Measurements from ENCODE around the gene MTR. TPM values are rescaled to one million over a fixed set of nuclear protein-coding genes. Genes with fewer than 3 reads are reported as not detected.

MTR gene
- total RNA-seq, 1 donor from 2014 or later: 35.8 TPM

DNA sequence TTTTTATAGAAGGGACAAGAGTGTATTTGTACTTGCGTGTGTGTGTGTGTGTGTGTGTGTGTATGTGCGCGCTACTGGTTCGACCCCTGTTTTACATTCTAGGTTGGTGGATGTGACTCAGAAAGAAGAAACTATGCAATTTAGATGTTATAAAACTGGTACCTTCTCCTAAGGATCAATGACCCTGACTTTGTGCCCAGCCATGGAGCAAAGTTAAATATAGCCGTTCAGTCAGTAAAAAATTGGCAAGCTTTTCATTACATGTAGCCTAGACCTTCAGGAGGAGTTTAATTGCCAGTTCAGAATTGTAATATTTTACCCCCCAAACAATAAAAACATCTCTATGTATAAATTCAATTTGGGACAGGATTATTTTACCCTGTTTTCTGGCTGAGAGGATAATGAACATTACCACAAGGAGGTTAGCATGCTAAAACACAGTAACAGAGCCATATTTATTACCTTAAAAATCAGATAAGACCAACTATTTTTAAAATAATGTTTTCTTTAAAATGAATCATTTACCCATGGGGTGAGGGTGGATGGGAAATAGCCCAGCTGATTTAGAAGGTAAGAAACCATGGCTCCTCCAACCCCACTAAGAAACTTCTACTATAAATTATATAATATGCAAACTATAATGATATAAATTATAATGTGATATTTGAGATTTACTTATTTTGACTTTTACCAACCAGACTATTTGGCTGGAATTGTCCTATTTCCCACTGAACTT is 33.5 kb upstream of the MTR start:
- H3K27me3 Mint-ChIP-seq (ENCODE audit: low read depth, unreplicated experiment): no peaks in the 10 kb centered on the region
- Histone ChIP-seq H3K9ac (ENCODE audit: low read length) (no peak overlapping the region), H3K4me1 (ENCODE audit: insufficient read depth, low read length) (no peaks in the 10 kb centered on the region), H3K79me2 (ENCODE audit: insufficient read depth, low read length) (no peaks in the 10 kb centered on the region), H3K36me3 (ENCODE audit: insufficient read depth, low read length) (no peaks in the 10 kb centered on the region), H3K27ac (ENCODE audit: low read depth, low read length) (no peak overlapping the region), H3K27me3 (ENCODE audit: insufficient read depth, low read length) (no peaks in the 10 kb centered on the region), H4K20me1 (ENCODE audit: insufficient read depth, low read length) (no peaks in the 10 kb centered on the region), H2AFZ (ENCODE audit: low read depth, low read length) (no peak overlapping the region), H3K4me2 (ENCODE audit: low read length) (no peak overlapping the region), H3K4me3 (ENCODE audit: insufficient read depth, low read depth, low read length) (no peak overlapping the region), H3K9me3 (ENCODE audit: insufficient read depth, low read depth, low read length) (no peaks in the 10 kb centered on the region)
- no peaks in the 10 kb centered on the region for H3K4me1 Mint-ChIP-seq (ENCODE audit: low read depth, unreplicated experiment)
- no peak overlapping the region for H3K4me3 Mint-ChIP-seq (ENCODE audit: unreplicated experiment)
- no peaks in the 10 kb centered on the region for H3K36me3 Mint-ChIP-seq (ENCODE audit: low read depth, unreplicated experiment)
- TF ChIP-seq, protein P1, sequence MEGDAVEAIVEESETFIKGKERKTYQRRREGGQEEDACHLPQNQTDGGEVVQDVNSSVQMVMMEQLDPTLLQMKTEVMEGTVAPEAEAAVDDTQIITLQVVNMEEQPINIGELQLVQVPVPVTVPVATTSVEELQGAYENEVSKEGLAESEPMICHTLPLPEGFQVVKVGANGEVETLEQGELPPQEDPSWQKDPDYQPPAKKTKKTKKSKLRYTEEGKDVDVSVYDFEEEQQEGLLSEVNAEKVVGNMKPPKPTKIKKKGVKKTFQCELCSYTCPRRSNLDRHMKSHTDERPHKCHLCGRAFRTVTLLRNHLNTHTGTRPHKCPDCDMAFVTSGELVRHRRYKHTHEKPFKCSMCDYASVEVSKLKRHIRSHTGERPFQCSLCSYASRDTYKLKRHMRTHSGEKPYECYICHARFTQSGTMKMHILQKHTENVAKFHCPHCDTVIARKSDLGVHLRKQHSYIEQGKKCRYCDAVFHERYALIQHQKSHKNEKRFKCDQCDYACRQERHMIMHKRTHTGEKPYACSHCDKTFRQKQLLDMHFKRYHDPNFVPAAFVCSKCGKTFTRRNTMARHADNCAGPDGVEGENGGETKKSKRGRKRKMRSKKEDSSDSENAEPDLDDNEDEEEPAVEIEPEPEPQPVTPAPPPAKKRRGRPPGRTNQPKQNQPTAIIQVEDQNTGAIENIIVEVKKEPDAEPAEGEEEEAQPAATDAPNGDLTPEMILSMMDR (IDR thresholded peaks at IDR 0.05; ENCODE audit: insufficient read depth, low read depth, low read length): no peak
- TF ChIP-seq EZH2 (IDR thresholded peaks at IDR 0.05; ENCODE audit: insufficient read depth, low read length): no peak
- FAIRE-seq (no peak), DNase-seq (ENCODE audit: low read depth) (no peak)
- H3K9me3 Mint-ChIP-seq (ENCODE audit: unreplicated experiment): no peaks in the 10 kb centered on the region
- no peak overlapping the region for H3K27ac Mint-ChIP-seq (ENCODE audit: unreplicated experiment)

DNA sequence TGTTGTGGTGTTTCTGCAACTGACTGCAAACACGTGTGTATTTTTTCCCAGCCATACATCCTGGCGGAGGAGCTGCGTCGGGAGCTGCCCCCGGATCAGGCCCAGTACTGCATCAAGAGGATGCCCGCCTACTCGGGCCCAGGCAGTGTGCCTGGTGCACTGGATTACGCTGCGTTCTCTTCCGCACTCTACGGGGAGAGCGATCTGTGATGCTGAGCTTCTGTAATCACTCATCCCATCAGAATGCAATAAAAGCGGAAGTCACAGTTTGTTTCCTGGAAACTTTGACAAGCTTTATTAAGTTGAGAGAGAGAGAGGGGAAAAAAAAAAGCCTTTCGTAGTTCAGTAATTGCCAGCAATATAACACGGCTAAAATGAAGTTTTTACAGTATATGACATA is 32.7 kb upstream of the MTR start:
- no peaks in the 10 kb centered on the region for H3K36me3 Mint-ChIP-seq (ENCODE audit: low read depth, unreplicated experiment)
- H3K36me3 ChIP-seq (ENCODE audit: insufficient read depth, low read length): no peaks in the 10 kb centered on the region
- no peak overlapping the region for H2AFZ ChIP-seq (ENCODE audit: low read depth, low read length)
- H3K27ac ChIP-seq (ENCODE audit: low read depth, low read length): no peak overlapping the region
- no peak overlapping the region for H3K4me3 Mint-ChIP-seq (ENCODE audit: unreplicated experiment)
- DNase-seq (ENCODE audit: low read depth) (no peak), FAIRE-seq (no peak)
- H4K20me1 ChIP-seq (ENCODE audit: insufficient read depth, low read length): no peaks in the 10 kb centered on the region
- no peak overlapping the region for H3K4me2 ChIP-seq (ENCODE audit: low read length)
- no peaks in the 10 kb centered on the region for H3K9me3 ChIP-seq (ENCODE audit: insufficient read depth, low read depth, low read length)
- no peaks in the 10 kb centered on the region for H3K79me2 ChIP-seq (ENCODE audit: insufficient read depth, low read length)
- no peak overlapping the region for H3K4me3 ChIP-seq (ENCODE audit: insufficient read depth, low read depth, low read length)
- no peak overlapping the region for H3K27ac Mint-ChIP-seq (ENCODE audit: unreplicated experiment)
- H3K4me1 ChIP-seq (ENCODE audit: insufficient read depth, low read length): no peaks in the 10 kb centered on the region
- no peaks in the 10 kb centered on the region for H3K27me3 ChIP-seq (ENCODE audit: insufficient read depth, low read length)
- TF ChIP-seq, protein P1 (IDR thresholded peaks at IDR 0.05; ENCODE audit: insufficient read depth, low read depth, low read length): no peak
- TF ChIP-seq EZH2 (IDR thresholded peaks at IDR 0.05; ENCODE audit: insufficient read depth, low read length): no peak
- H3K27me3 Mint-ChIP-seq (ENCODE audit: low read depth, unreplicated experiment): no peaks in the 10 kb centered on the region
- no peak overlapping the region for H3K9ac ChIP-seq (ENCODE audit: low read length)
- H3K4me1 Mint-ChIP-seq (ENCODE audit: low read depth, unreplicated experiment): no peaks in the 10 kb centered on the region
- no peaks in the 10 kb centered on the region for H3K9me3 Mint-ChIP-seq (ENCODE audit: unreplicated experiment)

DNA sequence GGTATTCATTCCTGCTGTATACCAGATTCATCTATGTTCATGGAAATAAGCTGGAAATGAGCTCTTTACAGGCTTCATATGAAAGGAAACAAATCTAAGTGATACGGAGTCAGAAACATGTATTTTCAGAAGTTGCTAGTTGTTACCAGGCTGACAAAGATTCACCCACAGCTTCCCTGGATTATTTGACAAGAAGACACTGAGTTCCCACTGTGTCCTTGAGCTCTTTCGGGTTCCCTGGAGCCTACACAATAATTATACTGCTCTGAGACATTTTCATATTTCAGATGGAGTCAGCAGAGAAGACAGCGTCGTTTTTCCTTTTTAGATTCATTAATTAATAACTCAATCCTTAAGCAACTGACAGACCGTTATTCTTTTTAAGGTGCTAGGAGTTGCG is 29.3 kb upstream of the MTR start:
- peaks cover 3% of the 10 kb centered on the region for H3K27me3 Mint-ChIP-seq (ENCODE audit: low read depth, unreplicated experiment)
- H2AFZ ChIP-seq (ENCODE audit: low read depth, low read length): no peak overlapping the region
- no peak overlapping the region for H3K27ac Mint-ChIP-seq (ENCODE audit: unreplicated experiment)
- no peak overlapping the region for H3K9ac ChIP-seq (ENCODE audit: low read length)
- H3K79me2 ChIP-seq (ENCODE audit: insufficient read depth, low read length): no peaks in the 10 kb centered on the region
- H3K4me3 Mint-ChIP-seq (ENCODE audit: unreplicated experiment): no peak overlapping the region
- H3K4me1 ChIP-seq (ENCODE audit: insufficient read depth, low read length): no peaks in the 10 kb centered on the region
- no peaks in the 10 kb centered on the region for H3K36me3 ChIP-seq (ENCODE audit: insufficient read depth, low read length)
- H3K27ac ChIP-seq (ENCODE audit: low read depth, low read length): no peak overlapping the region
- H3K4me3 ChIP-seq (ENCODE audit: insufficient read depth, low read depth, low read length): no peak overlapping the region
- H3K9me3 Mint-ChIP-seq (ENCODE audit: unreplicated experiment): no peaks in the 10 kb centered on the region
- H3K36me3 Mint-ChIP-seq (ENCODE audit: low read depth, unreplicated experiment): no peaks in the 10 kb centered on the region
- no peak overlapping the region for H3K4me2 ChIP-seq (ENCODE audit: low read length)
- no peaks in the 10 kb centered on the region for H4K20me1 ChIP-seq (ENCODE audit: insufficient read depth, low read length)
- H3K9me3 ChIP-seq (ENCODE audit: insufficient read depth, low read depth, low read length): no peaks in the 10 kb centered on the region
- no peak for FAIRE-seq
- DNase-seq (ENCODE audit: low read depth): no peak
- TF ChIP-seq, protein P1 (IDR thresholded peaks at IDR 0.05; ENCODE audit: insufficient read depth, low read depth, low read length): no peak
- no peak for TF ChIP-seq EZH2 (IDR thresholded peaks at IDR 0.05; ENCODE audit: insufficient read depth, low read length)
- H3K4me1 Mint-ChIP-seq (ENCODE audit: low read depth, unreplicated experiment): peaks cover 4% of the 10 kb centered on the region
- H3K27me3 ChIP-seq (ENCODE audit: insufficient read depth, low read length): no peaks in the 10 kb centered on the region
